Psoas muscle (tissue), 8 donors: ENCODE measurements around the gene ENPP1. TPM values are rescaled to one million over a fixed set of nuclear protein-coding genes. Genes with fewer than 3 reads are reported as not detected.

Experiments used
- ATAC-seq, 4 donors: fragments of 200-7000 bp; cut with Tn5 transposase; one replicate each; pipeline ENCODE4 v1.9.1; 2020; ENCODE audit warnings: moderate library complexity in 3 of 4, mild to moderate bottlenecking in 2 of 4
- DNase-seq, 2 donors: peaks; one replicate each; pipeline ENCODE4 v3.0.0-alpha.2; 2020
- H3K27ac ChIP-seq: fragments of 200-600 bp; one replicate; pipeline ENCODE4 v1.8.0; 2022
- H3K27me3 ChIP-seq, 3 donors: fragments of 200-600 bp in 1 of 3; one replicate each; pipeline versions ENCODE4 v1.6.1 to v1.8.0; 2013 to 2022; ENCODE audit warnings: low read length in 2 of 3, mild to moderate bottlenecking in 2 of 3, moderate library complexity in 1 of 3; ENCODE audit not compliant: insufficient read depth in 3 of 3
- H3K36me3 ChIP-seq, 2 donors: fragments of 200-600 bp in 1 of 2; one replicate each; pipeline versions ENCODE4 v1.6.1 to v1.8.0; 2013 to 2022; ENCODE audit warnings: low read depth in 1 of 2, mild to moderate bottlenecking in 1 of 2, moderate library complexity in 1 of 2; ENCODE audit not compliant: insufficient read depth in 1 of 2
- H3K4me1 ChIP-seq: fragments of 200-600 bp; one replicate; pipeline ENCODE4 v1.8.0; 2022
- H3K4me3 ChIP-seq: fragments of 200-600 bp; one replicate; pipeline ENCODE4 v1.8.0; 2022; ENCODE audit warnings: mild to moderate bottlenecking
- H3K9me3 ChIP-seq: fragments of 200-600 bp; one replicate; pipeline ENCODE4 v1.8.0; 2022
- CTCF ChIP-seq: fragments of 200-600 bp; IDR thresholded peaks from one replicate; pipeline ENCODE4 v1.8.0; 2022; ENCODE audit warnings: antibody characterized with exemption
- WGBS, 3 donors: extraction: QIAGEN DNeasy Blood & Tissue Kit; methylation state at CpG; one replicate each; pipeline versions ENCODE4 v1.1.6 to v1.1.7; 2013; 5-methylcytosine and 5-hydroxymethylcytosine counted together
- intact Hi-C, 2 donors: fragments of 100-400 bp; cut with DNase I; formaldehyde crosslinking; loops; one replicate each; pipeline versions ENCODE4 v1.11.0 to v1.14.2; 2022
- polyA plus RNA-seq, 3 donors: library from polyadenylated mRNA; stranded (reverse); fragments of 200-250 nt; gene quantifications; one replicate each; pipeline ENCODE4 v1.2.3, GENCODE V29; 2013
- total RNA-seq, 4 donors: library from RNA; stranded (reverse); fragmentation: NEBNext Ultra II Directional in 2 of 4; extraction: Animal tissue kit (Norgen Biotek cat#: 25700) in 2 of 4; gene quantifications; one replicate each; pipeline versions ENCODE4 v1.2.1 to v1.2.4, GENCODE V29; 2021 to 2023
- donor health status: healthy with polysubstance abuse.
- donor health status: DM: no; HTN: no; CAD: no; lungs with moderate emphysema.
- donor health status: Bipolar disorder and iron deficiency.
- donor health status: healthy.
- donor health status: DM: yes; HTN: yes; CAD: no.
- donor health status: DM: no; HTN: no; CAD: no.
- donor health status: DM: no; HTN: no; CAD: no.
- donor health status: DM: yes; HTN: yes; CAD: no.

The ENPP1 gene
- total and polyA plus RNA-seq, 7 donors: 0.65 to 4.9 (median 1.6) TPM

GRCh38 chr6:131780600-131780999, 27.2 kb upstream of the ENPP1 start:
- Histone ChIP-seq H3K27ac (no peak overlapping the region), H3K9me3 (no peaks in the 10 kb centered on the region), H3K36me3 (no peaks in the 10 kb centered on the region), H3K4me1 (no peaks in the 10 kb centered on the region), H3K4me3 (no peak overlapping the region), H3K27me3 (no peaks in the 10 kb centered on the region)
- intact Hi-C loops: no loop called here
- no peak for TF ChIP-seq CTCF
- 95 to 97% (median 96%) methylated on average over 11 of the region's 11 CpGs for WGBS, 3 donors
- no peak for DNase-seq
- ATAC-seq: no peak

GRCh38 chr6:131781687-131782086, 26.1 kb upstream of the ENPP1 start:
- H3K36me3 ChIP-seq: no peaks in the 10 kb centered on the region
- WGBS, 3 donors: 71 to 74% (median 72%) methylated on average over 3 of the region's 3 CpGs
- intact Hi-C loops: loop anchor here in 1 of 2 donors (1.0 kb wide), 1 partner anchor 23 kb away; no protein-coding TSS in a partner anchor
- ATAC-seq (no peak), DNase-seq (no peak)
- H3K9me3 ChIP-seq: no peaks in the 10 kb centered on the region
- H3K27me3 ChIP-seq: no peaks in the 10 kb centered on the region
- H3K4me1 ChIP-seq: no peaks in the 10 kb centered on the region
- H3K4me3 ChIP-seq: no peak overlapping the region
- TF ChIP-seq CTCF: no peak
- no peak overlapping the region for H3K27ac ChIP-seq

- ATAC-seq (no peak), DNase-seq (no peak)
- intact Hi-C loops: loop anchor here in 1 of 2 donors (1.0 kb wide), 1 partner anchor 22 kb away; no protein-coding TSS in a partner anchor
- no peaks in the 10 kb centered on the region for H3K4me1 ChIP-seq
- TF ChIP-seq CTCF: peak; percentile 20
- 72 to 96% (median 95%) methylated on average over 1 of the region's 1 CpG for WGBS, 3 donors
- H3K36me3 ChIP-seq: no peaks in the 10 kb centered on the region
- H3K4me3 ChIP-seq: no peak overlapping the region
- no peaks in the 10 kb centered on the region for H3K27me3 ChIP-seq
- no peak overlapping the region for H3K27ac ChIP-seq
- H3K9me3 ChIP-seq: no peaks in the 10 kb centered on the region
These were observed 25.1 kb upstream of the ENPP1 start for GRCh38 chr6:131782764-131783163.

GRCh38 chr6:131784561-131784960, 23.3 kb upstream of the ENPP1 start:
- DNase-seq (no peak), ATAC-seq (no peak)
- Histone ChIP-seq H3K4me3 (no peak overlapping the region), H3K27ac (no peak overlapping the region), H3K4me1 (no peaks in the 10 kb centered on the region), H3K9me3 (no peaks in the 10 kb centered on the region), H3K36me3 (no peaks in the 10 kb centered on the region), H3K27me3 (no peaks in the 10 kb centered on the region)
- intact Hi-C loops: no loop called here
- 37 to 62% (median 42%) methylated on average over 1 of the region's 1 CpG for WGBS, 3 donors
- TF ChIP-seq CTCF: no peak

GRCh38 chr6:131787079-131787478, 20.7 kb upstream of the ENPP1 start:
- intact Hi-C loops: loop anchor here in 1 of 2 donors (5.0 kb wide), 1 partner anchor 125 kb away; no protein-coding TSS in a partner anchor

More at GRCh38 chr6:131787079-131787478, 20.7 kb upstream of the ENPP1 start:
- ATAC-seq (no peak), DNase-seq (no peak)
- no peak for TF ChIP-seq CTCF
- no peaks in the 10 kb centered on the region for H3K4me1 ChIP-seq
- H3K27me3 ChIP-seq: no peaks in the 10 kb centered on the region
- no peak overlapping the region for H3K4me3 ChIP-seq
- no peaks in the 10 kb centered on the region for H3K9me3 ChIP-seq
- no peak overlapping the region for H3K27ac ChIP-seq
- H3K36me3 ChIP-seq: no peaks in the 10 kb centered on the region
